Measurements from ENCODE around the gene ZNF143.
A peak's percentile ranks its signal among the peaks of the same experiment; 100 is the strongest.

Gene ZNF143

GRCh38 chr11:9550191-9550628 lies 89.4 kb downstream of the ZNF143 start:
- no peak for DNase-seq

GRCh38 chr11:9561279-9561982 lies 100.6 kb downstream of the ZNF143 start:
- no peak for DNase-seq

GRCh38 chr11:9562716-9563115 lies 101.9 kb downstream of the ZNF143 start:
- no peak for DNase-seq

DNA sequence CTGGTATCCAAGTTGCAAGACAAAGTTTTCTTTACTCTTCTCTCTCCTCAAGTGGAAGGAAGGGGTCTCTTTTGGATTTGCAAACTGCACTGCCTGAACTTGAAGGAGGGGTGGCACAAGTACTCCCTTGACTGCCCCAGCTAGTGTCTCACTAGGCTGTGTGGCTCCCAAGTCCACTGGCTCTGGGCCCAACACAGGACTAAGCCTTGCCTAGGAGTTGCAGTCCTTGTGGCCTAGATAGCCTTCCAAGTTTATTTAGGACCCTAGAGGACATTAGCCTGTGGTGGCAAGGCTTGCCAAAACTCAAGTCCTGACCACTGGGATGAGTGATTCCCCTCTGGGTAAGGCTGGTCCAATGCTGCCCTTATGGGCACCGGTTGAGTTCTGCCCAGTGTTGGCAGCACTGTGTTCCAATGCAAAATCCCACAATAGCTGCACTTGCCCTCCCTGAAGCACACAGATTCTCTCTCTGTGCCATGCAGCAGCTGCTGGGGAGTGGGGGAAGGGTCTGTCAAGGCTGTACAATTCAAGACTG lies 102.5 kb downstream of the ZNF143 start:
- no peak for DNase-seq

- no peak for DNase-seq
Measured at GRCh38 chr11:9565822-9566560, 105.2 kb downstream of the ZNF143 start.

GRCh38 chr11:9566561-9567063 lies 105.8 kb downstream of the ZNF143 start:
- DNase-seq: no peak

DNA sequence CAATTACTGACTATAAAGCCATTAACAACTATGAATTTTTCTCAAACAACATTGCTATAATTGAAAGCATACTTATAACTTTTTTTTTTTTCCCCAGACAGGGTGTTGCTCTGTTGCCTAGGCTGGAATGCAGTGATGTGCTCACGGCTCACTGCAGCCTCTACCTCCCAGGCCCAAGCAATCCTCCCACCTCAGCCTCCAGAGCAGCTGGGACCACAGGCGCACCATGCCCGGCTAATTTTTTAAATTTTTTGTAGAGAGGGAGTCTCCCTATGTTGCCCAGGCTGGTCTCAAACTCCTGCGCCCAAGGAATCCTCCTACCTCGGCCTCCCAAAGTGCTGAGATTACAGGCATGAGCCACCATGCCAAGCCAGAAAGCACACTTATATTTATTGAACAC lies 106.6 kb downstream of the ZNF143 start:
- no peak for DNase-seq

GRCh38 chr11:9568161-9568853 lies 107.5 kb downstream of the ZNF143 start:
- DNase-seq: no peak

DNA sequence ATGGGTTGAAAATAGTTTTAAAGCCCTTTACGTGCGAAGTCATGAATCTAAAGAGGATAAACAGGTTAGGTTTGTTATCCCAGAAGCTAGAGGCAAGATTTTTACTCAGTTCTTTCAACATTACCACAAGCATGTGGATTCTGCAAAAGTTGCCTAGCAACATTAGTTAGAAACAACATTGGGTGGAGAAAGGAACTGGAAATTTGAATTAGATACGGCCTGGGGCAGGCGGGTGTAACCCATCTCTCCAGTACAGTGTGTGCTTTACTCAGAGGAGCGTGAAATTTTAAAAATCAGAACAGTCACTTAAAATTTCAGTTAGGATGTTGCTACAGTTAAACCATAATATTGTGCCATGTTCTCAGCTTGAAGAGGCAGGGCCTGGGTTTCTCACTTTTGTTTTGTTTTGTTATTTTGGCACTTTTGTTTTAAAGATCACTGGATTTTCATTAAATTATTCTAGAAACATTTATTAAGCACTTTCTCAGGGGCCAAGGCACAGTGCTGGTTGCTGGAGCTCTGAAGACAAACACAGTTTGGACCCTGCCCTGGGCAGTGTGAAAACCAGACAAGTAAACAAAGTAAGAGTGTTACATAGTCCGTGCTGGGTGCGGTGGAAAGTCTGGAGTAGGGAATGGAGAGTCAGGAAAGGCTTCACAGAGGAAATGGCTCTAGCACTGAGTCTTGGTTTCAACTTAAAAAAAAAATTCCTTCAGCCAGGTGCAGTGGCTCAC lies 108.2 kb downstream of the ZNF143 start:
- DNase-seq: no peak

DNA sequence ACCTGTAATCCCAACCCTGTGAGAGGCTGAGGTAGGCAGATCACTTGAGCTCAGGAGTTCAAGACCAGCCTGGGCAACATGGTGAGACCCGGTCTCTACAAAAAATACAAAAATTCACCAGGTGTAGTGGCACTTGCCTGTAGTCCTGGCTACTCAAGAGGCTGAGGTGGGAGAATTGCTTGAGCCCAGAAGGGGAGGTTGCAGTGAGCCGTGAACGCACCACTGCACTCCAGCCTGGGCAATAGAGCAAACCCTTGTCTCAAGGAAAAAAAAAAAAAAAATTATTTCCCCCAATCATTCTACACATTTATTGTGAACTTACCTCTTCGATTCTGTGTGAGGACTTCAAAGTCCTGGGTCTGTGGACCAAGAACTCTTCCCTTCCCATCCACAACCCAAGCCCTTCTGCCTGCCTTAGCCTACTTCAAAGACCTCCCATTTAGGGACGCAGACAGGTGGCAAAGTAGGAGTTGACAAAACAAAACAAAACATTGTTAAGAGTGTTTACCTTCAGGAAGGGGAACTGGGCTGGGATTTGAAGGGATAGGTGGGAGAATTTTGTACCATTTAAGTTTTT lies 108.9 kb downstream of the ZNF143 start:
- DNase-seq: no peak

DNA sequence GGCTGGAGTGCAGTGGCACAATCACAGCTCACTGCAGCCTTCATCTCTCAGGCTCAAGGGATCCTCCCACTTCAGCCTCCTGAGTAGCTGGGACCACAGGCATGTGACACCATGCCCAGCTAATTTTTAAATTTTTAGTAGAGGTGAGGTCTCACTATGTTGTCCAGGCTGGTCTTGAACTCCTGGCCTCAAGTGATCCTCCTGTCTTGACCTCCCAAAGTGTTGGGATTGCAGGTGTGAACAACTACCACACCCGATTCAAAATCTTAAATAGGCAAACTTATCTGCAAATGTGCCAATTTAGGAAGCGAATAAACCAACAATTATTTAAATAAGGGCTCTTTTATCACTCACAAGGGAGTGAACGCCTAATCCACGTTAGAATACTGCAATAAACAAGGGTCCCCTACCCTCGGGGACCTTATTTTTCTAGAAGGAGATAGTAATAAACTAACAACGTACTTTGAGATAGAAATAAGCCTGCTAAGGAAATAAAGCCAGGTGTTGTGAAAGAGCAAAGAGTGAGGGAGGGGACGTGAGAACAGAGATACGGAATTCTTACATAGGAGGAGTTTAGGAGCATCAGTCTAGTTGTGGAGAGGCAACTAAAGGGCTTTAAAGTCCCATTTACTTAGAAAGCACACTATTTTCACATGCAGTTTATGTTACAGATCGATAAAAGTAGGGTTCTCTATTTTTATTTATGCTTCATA lies 109.7 kb downstream of the ZNF143 start:
- no peak for DNase-seq

GRCh38 chr11:9571071-9571762 lies 110.4 kb downstream of the ZNF143 start:
- no peak for DNase-seq

GRCh38 chr11:9571763-9572115 lies 110.9 kb downstream of the ZNF143 start:
- DNase-seq: no peak

- peak; percentile 69 to 77 for DNase-seq
Measured at GRCh38 chr11:9573052-9573774, 112.4 kb downstream of the ZNF143 start, which contains the start of gene WEE1. Gene WEE1 (plus strand): TSS chr11:9573670. CDS start chr11:9573934, 264 bp downstream.

- DNase-seq: no peak
Measured at GRCh38 chr11:9573775-9574621, 113.2 kb downstream of the ZNF143 start.

GRCh38 chr11:9574622-9575259 lies 113.9 kb downstream of the ZNF143 start:
- no peak for DNase-seq

GRCh38 chr11:9575260-9576240 lies 114.7 kb downstream of the ZNF143 start:
- no peak for DNase-seq

Data from cerebellar nuclear complex (tissue), 1 donor.